Central memory CD4-positive, alpha-beta T cell (primary cell): Measurements from ENCODE around the gene PIK3R2.

Experiments used
- DNase-seq: peaks from one replicate; pipeline ENCODE4 v3.0.0; 2022

PIK3R2 gene

DNA sequence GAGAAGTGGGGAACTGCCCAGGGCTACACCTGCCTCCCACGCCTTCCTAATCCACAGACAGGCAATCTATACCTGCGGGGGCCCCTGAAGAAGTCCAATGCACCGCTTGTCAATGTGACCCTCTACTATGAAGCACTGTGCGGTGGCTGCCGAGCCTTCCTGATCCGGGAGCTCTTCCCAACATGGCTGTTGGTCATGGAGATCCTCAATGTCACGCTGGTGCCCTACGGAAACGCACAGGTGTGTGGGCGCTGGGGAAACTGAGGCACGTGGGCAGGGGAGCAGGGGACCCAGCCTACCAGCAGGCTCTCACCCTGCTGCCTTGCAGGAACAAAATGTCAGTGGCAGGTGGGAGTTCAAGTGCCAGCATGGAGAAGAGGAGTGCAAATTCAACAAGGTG, 22.0 kb downstream of the PIK3R2 start:
- DNase-seq: no peak

DNA sequence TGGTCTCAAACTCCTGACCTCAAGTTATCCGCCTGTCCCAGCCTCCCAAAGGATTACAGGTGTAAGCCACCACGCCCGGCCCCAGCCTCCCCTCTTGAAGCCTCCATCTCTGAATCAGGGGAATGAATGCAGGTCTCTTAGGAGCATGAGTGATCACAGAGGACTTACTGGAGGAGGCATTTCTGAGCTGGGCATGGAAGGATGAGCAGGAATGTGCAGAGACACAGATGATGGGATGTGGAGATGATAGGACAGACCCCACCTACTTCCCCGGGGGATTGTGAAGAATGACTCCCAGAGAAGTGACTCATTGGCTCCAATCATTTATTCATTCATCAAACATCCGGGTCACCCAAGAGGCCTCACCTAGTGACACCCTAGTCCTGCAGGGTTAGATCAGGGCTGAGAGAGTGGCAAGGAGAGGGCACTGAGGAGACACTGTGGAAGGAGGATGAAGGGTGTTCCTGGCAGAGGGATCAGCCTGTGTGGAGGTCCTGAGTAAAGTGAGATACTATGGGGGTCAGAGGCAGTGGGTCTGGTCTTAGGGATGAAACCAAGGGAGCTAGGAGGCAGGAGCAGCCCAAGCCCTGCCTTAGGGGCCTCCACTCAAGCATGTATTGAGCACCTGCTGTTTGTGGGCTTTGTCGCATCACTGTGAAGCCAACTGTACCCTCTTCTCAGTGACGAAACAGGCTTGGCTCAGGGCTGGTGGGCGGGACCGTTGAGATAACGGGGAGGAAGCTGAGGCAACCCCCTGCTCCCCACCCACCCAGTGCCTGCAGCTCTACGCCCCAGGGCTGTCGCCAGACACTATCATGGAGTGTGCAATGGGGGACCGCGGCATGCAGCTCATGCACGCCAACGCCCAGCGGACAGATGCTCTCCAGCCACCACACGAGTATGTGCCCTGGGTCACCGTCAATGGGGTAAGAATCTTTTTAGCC, 23.7 kb downstream of the PIK3R2 start:
- no peak for DNase-seq

DNA sequence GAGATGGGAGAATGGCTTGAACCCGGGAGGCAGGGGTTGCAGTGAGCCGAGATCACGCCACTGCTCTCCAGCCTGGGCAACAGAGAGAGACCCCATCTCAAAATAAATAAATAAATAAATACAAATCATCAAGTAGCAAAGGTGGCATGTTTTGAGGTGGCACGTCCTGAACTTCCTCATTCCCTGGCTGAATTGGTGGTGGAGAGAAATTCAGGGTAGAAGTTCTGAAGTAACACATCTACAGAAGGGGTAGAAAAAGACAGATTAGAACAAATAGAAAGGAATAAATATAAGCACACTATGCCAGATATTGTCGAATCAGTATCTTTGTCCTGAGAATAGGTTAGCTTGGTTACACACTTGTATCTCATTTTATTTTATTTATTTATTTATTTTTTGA, 27.0 kb downstream of the PIK3R2 start:
- no peak for DNase-seq

DNA sequence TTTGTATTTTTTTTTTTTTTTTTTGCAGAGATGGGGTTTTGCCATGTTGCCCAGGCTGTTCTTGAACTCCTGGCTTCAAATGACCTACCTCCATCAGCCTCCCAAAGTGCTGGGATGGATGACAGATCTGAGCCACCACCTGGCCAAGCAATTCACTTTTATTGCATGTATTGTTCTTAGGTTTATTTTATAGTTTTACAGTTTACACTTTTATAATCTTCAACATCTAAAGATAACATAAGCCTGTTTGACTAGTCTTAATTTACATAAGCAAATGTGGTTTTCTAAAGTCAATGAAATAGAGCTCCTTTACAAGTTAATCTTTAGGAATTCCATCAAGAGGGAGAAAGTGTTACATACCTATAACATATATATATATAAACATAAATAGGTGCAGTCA, 30.6 kb downstream of the PIK3R2 start:
- no peak for DNase-seq

DNA sequence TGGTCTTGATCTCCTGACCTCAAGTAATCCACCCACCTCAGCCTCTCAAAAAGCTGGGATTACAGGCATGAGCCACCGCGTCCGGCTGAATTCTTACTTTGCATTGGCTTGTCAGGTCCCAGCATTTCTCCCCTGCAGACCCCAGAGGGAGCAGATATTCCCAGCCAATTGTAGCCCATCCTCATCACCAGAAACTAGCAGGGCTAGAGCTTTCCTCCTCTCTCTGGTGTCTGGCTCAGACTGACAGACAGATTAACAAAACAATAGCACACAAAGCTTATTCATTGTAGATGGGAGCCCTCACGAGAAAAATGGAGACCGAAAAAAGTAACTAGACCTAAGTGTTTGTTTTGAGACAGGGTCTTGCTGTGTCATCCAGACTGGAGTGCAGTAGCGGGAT, 32.6 kb downstream of the PIK3R2 start:
- DNase-seq: no peak

DNA sequence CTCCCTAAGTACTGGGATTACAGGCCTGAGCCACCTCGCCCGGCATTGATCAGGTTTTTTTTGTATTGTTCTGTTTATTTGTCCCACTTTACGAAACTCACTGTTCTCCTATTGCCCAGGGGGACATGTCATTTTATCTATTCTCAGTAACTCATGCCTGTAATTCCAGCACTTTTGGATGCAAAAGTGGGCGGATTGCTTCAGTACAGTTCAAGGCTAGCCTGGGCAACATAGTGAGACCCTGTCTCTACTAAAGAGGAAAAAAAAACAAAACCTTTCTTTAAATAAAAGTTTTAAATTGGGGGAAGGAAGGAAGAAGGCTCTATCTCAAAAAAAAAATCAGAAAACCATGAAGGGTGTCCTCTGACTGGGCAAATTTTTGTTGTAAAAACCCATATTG, 37.3 kb downstream of the PIK3R2 start:
- DNase-seq: no peak

DNA sequence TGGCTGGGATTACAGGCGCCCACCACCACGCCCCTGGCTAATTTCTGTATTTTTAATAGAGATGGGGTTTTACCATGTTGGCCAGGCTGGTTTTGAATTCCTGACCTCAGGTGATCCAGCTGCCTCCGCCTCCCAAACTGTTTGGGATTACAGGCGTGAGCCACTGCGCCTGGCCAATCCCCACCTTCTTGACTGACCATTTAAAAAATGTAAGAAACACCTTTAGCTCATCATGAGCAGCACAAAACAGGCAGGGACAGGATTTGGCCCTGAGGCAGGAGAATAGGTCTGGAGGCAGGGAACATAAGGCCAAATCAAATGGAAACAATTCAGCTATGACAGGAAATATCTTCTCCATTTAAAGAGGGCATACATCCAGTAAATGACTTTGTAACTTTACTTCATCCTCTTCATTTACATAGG, 38.7 kb downstream of the PIK3R2 start:
- no peak for DNase-seq

DNA sequence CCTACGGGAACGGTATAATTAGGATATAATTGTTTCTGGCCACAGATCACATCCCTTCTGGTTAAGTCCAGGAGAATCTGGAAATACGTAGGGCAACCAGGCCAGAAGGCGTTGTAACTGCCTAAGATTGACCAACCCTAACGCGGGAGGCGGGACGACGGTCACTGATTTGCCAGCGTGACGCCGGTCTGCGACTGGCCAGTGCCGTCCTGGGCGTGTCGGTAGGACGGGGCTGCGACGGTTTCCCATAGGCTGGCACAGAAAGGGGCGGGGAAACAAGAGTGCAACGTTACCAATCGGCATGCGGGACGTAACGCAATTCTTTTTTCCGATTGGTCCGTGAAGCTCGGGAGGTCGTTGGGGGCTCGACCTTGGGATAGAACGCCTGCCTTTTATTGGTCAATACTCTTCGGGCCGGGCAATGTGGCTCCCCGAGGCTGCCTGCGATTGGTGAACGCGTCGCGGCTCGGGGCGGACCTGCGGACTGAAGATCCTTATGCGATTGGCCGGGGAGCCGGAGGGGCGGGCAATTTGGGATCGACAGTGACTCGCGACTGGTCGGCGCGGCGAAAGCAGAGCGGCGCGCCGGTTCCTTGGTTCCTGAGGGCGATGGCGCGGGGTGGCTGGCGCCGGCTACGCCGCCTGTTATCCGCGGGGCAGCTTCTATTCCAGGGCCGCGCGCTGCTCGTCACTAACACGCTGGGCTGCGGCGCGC, 39.9 kb downstream of the PIK3R2 start, which contains the start of gene MPV17L2:
MPV17L2 (plus strand) TSS at position 546 of the 715 bp plus-strand sequence; CDS start at position 610, 64 bp downstream.
- DNase-seq: peak; percentile 100

DNA sequence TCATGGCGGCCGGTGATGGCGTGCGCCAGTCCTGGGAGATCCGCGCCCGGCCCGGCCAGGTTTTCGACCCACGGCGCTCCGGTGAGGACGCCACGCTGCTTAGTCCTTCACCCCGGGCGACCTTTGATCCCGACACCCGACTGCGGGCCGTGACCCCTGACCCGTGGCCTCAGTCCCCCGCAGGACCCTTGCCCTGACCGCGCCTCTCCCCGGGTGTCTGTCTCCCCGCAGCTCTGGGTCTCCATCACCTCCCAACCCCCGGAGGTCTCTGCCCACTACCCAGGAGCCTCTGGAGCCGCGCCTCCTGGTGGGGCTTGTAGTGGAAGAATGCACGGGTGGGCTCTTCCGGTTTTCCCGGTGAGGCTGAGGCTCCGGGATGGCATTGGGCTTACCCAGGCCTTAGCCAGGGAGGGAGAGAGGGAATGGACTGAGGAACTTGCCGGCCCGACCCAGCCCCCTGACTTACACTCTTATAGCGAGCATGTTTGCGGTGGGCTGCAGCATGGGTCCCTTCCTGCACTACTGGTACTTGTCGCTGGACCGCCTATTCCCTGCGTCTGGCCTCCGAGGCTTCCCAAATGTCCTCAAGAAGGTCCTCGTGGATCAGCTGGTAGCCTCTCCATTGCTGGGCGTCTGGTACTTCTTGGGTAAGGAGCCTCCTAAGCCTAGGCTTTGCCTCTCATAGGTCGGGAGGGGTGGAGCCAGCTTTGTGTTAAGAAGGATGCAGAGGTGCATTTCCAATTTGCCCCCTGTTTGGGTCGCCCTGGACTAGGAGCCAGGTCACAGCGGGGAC, 40.6 kb downstream of the PIK3R2 start:
- DNase-seq: no peak

DNA sequence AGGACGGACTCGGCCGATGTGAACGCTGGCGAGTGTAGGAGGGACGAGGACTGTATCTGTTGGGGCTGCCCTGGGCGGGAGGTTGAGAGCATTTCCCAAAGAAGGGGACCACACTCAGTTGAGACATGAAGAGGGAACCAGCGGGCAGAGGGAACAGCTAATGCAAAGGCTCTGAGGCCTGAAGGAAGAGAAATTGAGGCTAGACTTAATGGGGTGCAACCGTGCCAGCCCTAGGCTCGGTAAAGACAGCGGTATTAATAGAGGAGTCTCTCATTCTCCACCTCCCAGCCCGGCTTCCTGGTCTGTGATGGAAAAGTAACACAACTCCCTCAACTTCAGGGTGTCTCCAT, 41.2 kb downstream of the PIK3R2 start:
- no peak for DNase-seq

DNA sequence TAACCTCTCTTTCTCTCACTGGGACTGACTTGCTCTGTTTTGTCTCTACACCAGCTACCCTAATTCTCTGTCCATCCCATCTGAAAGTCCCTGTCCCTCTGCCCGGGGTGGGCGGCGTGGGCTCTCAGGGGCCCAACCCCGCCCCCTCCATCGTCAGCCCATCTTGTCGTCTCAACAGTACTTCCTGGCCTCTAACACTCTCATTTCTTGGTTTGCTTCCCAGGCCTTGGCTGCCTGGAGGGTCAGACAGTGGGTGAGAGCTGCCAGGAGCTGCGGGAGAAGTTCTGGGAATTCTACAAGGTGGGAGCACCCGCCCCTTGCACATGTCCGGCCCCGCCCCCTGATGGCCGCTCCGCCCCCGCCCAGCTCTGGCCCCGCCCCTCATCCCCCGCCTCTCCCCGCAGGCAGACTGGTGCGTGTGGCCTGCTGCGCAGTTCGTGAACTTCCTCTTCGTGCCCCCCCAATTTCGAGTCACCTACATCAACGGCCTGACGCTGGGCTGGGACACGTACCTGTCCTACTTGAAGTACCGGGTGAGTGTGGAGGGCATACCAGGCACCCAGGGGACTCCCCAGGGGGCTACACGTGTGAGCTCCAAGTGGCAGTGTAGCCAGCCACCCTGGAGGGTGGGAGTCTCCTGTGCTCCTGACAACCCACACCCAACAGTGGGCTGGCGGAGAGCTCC, 41.7 kb downstream of the PIK3R2 start:
- no peak for DNase-seq

DNA sequence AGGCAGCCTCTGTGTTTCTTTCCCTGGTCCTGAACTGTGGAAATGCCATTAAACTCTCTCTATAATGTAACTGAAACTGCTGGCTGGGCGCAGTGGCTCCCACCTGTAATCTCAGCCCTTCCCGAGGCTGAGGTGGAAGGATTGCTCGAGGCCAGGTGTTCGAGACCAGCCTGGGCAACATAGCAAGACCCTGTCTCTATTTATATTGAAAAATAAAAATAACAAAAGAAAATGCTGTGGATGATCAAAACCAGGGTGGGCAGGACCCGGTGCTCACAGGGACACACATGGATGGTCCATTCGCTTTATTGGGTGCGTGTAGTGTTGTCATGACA, 43.5 kb downstream of the PIK3R2 start:
- DNase-seq: no peak

DNA sequence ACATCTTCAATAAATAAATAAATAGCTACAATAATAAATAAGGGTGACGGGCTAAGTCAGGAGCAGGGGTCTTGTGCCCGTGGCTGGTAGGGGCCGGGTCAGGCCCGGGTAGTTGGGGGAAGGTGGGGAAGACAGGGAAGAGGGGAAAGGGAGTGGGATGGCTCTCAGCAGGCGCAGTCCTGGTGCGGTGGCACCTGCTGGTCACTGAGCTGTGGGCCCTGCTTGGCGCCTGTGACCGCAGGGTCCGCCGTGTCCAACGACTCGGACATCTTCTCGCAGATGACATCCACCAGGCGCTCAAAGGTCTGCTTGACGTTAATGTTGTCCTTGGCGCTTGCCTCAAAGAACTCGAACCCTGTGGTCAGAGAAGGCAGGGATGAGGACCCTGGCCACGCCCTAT, 44.3 kb downstream of the PIK3R2 start:
- no peak for DNase-seq

DNA sequence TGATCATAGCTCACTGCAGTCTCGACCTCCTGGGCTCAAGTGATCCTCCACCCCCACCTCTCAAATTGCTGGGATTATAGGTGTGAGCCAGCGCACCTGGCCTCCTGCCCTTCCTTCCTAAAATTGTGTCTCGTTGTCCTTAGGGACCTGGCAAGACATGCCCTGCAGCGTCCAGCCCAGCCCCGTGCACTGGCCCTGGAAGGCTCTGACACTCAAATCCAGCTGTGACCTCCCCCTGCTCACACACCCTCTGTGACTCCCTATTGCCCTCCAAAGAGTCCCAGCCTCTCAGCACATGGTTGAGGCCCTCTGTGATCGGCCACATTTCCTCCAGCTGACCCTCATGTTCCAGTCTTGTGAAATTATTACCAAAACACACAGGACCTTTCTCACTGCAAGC, 45.0 kb downstream of the PIK3R2 start:
- no peak for DNase-seq

DNA sequence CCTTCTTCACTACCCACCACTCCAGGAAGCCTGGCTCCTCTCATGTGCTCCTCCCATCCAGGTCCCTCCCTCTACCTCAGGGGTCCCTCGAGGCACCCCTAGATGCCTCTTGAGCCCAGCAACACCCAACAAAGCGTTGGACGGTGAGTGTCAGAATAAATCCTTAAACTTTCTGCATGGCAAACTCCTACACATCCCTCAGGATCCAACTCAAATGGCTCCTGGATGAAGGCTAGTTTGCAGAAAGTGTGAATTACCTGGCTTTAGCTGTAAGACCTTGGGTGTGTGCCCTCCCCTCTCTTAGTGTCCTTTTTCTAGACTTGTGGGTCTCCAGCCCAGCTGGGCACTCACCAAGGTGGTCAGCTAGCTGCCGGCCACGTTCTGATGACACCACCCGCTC, 45.4 kb downstream of the PIK3R2 start:
- DNase-seq: no peak

DNA sequence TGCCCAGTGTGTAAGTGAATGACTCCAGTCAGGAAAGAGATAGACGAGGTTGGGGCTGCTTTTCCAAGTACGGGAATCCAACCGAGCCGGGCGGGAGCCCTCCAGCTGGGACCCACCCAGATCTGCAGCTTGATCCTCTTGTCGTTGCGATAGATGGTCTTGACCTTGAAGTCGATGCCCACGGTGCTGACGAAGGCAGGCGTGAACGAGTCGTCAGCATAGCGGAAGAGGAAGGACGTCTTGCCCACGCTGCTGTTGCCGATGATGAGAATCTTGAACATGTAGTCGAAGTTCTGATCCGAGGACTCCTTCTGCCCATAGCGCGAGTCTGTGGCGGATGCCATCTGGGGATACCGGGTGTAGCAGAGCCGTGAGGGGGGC, 49.4 kb downstream of the PIK3R2 start:
- no peak for DNase-seq

DNA sequence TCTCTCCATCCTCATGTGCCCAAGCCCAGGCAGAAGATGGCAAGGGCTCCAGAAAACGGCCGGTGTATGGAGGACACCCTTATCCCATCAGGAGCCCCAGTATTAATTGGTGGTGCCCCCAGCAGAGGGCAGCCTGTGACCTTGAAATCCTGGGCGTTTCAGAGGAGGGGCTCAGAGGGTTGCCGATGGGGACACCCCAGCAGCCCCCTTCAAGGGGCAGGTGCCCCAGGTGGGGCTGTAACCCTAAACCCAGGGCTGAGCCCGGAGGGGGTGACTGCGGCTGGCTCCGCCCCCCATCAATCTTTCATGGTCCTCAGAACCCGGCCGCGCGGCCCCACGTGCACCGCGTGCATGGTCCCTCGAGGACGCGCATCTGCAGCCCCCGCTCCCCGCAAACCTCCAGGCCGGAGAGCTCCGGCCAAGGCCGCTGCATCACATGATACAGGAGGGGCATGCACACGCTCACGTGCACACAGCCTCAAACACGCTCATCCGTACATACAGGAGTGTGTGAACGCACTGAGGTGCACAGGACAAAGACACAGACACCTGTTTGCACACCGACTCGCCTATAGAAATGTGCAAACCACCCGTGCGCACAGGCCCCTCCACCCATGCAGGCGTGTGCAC, 49.9 kb downstream of the PIK3R2 start:
- DNase-seq: no peak

DNA sequence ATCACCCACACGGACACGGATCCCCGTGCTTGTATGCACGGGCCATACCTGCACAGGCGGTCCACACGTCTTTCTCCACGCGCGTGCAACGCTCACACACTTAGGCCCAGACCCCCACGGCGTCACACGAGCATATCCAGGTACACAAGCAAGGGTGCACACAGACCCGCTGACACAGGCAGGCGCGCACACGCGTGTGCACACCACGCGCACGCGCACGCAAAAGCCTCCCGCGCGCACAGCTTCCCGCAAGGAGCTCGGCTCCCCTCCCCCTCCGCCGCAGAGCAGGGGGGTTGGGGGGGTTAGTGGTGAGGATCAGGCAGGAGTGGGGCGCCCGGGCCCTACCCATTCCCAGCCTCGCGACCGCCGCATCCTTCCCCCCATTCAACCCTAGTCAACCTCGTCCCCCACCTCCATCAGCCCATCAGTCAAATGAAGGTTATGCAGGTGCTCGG, 50.5 kb downstream of the PIK3R2 start:
- DNase-seq: no peak

DNA sequence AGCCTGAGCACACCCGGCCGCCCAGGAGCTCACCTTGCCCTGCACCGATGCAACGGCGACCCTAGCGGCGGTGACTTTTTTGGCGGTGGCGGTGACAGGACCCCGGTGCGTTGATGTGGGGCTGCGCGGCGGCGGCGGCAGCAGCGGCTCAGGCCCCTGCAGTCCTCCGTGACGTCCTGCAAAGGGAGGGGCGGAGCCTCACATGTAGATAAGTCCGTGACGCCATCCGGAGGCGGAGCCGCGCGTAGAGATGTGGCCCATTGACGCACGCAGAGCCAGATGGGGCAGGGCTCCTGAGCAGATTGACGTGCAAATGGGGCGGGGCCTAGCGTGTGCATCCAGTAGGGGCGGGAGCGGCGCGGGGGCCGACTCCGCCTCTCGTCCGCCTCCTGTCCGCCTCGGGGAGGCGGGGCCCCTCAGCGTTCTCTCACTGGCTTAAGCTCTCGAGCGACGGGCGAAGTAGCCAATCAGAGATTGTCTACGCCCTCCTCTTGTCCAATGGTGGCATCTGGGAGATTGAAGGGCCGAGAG, 51.0 kb downstream of the PIK3R2 start, which contains the start of gene RAB3A:
RAB3A (minus strand) TSS at position 180 of the 531 bp plus-strand sequence. CDS start 1,302 bp downstream, outside the sequence.
- DNase-seq: peak; percentile 99

DNA sequence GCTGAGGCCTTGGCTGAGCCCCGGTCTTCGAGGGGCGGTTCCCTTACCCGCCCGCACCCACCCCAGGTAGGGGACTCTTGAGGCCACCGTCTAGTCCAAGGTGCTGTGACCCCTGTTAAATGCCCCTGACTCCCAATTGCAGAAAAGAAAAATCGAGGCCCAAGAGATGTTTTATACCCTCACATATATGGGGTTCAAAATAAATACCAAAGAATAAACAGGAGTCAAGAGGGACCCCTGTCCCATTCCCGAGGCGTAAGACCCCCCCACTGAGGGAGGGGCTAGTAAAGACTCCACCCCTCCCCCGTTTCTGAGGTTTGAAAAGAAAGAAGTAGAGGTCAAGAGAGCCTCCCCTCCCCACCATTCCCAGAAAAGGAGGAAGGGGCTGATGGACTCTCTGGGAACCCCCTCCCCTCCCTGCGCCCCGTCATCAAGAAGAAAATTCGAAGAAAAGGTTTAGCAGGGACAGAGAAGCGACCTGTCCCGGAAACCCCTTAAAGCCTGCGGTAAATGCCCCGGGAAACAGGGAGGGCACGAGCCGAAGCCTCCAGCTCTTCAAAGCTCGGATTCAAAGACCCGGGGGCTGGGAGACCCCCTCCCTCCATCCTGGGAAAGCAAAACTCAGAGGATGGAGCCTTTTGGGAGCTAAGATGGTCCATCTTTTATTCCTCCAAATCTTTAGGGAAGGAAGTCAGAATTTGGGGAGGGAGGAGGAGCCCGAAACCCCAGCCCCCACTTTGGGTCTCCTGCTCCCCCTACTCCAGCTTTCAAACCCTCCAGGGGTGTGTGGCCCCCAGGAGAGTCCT, 51.6 kb downstream of the PIK3R2 start:
- no peak for DNase-seq
